CD1c-positive myeloid dendritic cell (primary cell): Measurements from ENCODE around the gene PCSK9.
A peak's percentile ranks its signal among the peaks of the same experiment; 100 is the strongest.
"Not testable (repeated sequence)": the region's sequence is repeated elsewhere in the genome, so short reads cannot be mapped to it uniquely, and the experiment has no call there.

Source experiments
- DNase-seq: peaks from one replicate; pipeline ENCODE4 v3.0.0-alpha.2; 2016; ENCODE audit errors: extremely low spot score

The PCSK9 gene

GRCh38 chr1:55010194-55010886 is 29.0 kb upstream of the PCSK9 start:
- DNase-seq, result no peak

DNA sequence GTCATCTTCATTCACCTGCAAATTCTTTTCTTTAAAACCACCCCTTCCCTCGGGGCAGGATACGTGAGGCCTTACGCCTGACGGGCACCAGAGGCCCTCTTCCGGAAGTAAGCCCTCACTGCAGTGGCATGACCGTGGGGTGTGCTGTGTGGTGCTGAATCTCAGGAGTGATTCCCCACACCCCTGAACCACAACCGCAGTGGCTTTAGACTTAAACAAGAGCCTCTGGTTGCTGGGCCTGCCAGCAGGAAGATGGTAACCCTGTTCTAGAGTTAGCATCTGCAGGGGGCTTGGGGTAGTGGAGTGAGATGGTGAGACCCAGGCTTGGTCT is 28.5 kb upstream of the PCSK9 start:
- no peak for DNase-seq

DNA sequence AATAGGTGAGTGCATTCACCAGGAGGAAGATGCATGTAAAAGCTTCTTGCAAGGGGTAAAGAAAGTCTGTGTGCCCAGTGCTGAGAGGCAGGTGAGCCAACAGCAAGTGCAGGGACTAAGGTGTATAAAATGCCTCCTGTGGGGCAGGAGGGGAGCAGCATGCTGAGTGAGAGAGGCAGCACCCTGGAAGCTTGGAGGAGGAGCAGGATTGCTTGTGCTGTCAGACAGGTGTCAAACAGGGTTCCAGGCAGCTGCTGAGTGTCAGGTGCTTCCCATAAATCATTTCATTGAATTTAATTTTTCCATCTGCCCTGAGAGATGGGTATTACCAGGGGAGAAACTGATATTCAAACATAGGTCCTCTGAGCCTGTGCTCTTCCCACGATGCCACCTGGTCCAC is 26.7 kb upstream of the PCSK9 start:
- DNase-seq, result no peak

DNA sequence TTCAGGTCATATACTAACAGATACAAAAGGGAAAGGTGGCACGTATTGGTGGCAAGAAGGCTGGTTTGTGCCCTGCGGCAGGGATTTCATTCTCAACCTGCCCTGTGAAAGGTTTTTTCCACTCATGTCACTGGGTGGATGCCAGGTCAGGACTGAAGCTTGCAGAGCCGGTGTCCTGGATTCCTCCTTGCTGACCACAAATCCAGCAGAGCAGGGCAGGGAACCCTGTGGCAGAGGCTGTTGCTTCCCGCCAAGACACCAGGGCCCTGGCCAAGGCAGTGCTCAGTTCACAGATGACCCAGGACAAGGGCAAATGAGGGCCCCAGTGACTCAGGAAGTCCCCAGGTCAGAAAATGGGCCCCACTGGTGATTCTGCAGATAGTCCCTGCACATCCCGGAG is 24.2 kb upstream of the PCSK9 start:
- no peak for DNase-seq

DNA sequence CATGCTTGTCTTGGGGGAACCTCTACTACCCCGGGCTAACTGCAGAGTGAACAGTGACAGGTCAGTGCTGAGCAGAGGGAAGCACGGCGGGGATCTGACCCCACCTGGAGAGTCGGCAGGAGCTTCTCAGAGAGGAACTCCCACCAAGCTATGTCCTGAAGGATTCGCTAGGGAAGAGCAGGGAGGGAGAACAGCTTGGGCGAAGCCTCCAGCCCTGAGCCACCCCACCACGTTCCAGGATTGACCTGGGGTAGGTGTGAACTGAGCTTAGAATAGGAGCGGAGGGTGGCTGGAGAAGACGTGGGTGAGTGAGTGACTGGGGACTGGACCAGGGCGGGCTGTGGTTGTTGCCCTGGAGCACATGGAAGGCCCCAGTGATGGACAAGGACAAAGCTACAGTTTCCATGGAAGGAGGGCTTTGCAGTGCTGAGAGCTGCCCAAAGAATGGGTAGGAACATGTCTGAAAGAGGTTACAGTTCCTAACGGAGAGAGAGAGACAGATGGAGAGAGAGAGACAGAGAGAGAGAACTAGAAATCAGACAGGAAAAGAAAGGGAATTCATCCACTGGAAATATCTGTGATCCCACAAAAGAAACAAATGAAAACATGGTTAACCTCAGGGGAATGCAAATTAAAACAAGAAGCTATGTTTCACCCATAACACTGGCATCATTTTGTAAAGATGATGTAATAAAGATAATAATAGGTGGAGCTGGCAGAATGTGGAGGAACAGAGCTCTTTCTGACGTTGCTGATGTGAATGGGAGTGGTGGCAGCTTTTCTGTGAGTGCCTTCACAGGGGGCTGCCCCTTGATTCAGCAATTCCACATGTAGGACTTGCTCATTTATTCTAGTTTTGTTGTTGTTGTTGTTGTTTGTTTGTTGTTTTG is 23.4 kb upstream of the PCSK9 start:
- DNase-seq, result no peak

- no peak for DNase-seq
Measured at GRCh38 chr1:55018395-55018794, 21.0 kb upstream of the PCSK9 start.

DNA sequence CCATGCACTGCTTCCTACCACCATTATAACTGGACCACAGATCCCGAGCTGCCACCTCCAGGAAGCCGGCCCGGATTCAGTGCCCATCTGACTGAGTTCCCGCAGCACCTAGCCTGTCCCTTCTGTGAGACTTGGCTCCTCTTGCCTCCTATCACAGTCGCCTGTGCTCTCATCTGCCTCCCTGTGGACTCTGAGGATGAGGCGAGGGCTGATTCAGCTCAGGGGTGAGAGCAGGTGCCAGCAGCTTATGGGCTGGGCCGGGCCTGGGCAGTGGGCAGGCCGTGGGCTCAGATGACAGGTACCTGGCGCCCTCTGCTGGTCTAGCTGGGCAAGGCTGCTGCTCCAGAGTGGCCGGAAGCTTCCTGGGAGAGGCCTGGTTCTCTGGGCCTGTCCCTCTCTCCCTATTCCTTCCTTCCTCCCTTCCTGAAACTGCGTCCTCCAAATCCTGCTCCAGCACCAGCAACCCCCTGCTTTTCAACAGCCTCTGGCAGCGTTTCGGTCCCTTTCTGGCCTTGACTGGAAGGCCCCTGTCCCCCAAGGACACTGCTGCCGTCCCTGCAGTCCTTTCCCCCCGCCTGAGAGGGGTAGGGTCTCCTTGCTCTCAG is 17.3 kb upstream of the PCSK9 start:
- DNase-seq, result peak; percentile 71

DNA sequence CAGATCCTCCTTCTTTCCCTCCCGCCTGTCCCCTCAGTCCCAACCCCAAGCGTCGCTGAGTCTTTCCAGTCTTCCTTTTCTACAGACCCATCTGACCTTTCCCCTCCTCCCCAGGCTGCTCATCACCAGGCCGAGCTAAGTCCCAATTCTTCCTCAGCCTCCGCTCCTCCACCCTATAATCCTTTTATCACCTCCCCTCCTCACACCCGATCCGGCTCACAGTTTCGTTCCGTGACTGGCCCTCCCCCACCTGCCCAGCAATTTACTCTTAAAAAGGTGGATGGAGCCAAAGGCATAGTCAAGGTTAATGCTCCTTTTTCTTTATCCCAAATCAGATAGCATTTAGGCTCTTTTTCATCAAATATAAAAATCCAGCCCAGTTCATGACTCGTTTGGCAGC is 15.2 kb upstream of the PCSK9 start:
- not testable (repeated sequence) for DNase-seq

GRCh38 chr1:55026682-55027081 is 12.7 kb upstream of the PCSK9 start:
- DNase-seq, result not testable (repeated sequence)

DNA sequence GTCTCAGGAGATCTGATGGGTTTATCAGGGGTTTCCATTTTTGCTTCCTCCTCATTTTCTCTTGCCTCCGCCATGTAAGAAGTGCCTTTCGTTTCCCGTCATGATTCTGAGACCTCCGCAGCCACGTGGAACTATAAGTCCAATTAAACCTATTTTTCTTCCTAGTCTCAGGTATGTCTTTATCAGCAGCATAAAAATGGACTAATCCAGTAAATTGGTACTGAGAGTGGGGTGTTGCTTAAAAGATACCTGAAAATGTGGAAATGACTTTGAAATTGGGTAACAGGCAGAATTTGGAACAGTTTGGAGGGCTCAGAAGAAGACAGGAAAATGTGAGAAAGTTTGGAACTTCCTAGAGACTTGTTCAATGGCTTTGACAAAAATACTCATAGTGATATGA is 8.2 kb upstream of the PCSK9 start:
- not testable (repeated sequence) for DNase-seq

GRCh38 chr1:55033265-55033614 is 6.1 kb upstream of the PCSK9 start:
- DNase-seq, result no peak

DNA sequence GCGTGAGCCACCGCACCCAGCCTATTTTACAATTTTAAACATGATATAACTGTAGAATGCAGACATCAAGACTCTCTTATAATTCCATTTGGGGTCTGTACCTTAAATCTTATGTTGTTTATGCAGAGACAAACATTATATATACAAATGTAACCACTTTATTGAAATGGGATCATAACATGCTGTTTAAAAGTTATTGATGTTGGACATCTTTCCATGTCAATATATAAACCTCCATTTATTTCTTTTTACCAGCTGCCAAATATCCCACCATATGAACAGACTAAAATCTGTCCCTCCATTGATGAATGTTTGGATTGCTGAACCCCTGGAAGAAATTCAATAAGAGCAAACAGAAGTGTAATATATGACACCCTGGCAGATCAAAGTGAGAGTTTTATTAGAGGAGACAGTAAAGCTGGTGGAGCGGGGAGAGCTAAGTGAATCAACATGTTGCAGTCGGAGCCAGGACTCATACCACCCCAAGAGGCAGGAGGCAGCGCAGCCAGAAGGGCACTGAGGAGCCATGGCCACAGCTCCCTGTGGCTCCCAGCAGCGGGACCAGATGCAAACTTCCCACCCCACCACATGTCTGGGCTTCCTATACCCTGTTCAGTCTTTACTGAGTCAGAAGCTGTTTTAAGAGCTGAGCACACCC is 4.7 kb upstream of the PCSK9 start:
- DNase-seq, result no peak

GRCh38 chr1:55035904-55036303 is 3.4 kb upstream of the PCSK9 start:
- peak; percentile 16 for DNase-seq

DNA sequence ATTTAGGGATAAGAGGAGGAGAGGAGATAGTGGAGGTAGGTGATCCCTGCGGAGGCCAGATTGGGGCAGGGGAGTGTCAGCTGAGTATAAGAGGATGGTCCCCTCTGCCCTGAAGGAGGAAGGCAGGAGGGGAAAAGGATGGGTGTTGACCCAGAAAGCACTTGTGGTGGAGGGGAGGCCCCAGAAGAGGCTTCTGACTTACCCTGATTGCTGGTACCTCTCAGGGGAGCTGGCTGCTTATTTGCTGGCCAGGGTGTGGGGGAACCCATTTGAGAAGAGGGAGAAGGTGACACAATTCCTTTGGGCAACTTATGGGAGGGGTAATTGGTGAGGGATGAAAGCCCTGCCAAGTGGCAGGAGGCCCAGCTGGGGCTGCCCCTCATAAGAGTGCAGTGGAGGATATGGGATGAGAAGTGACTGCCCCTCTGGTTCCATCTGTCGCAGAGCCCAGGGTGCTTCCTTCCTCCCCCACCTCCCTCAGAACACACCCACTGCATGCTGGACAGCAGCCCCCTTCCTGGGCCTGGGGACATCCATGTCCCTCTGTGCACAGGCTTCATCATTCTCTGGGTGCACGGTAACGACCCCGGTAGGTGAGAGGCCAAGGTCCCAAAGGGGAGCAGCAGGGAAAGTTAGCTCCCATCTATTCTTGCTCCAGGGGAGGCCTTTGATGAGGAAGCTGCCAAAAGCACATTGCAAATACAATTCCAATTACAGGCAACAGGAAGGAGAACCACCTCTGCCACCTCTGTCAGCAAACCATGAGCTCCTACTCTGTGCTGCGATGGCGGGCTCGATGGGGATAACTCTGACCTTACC is 1.4 kb upstream of the PCSK9 start:
- no peak for DNase-seq

- no peak for DNase-seq
Measured at GRCh38 chr1:55038552-55038838, 853 bp upstream of the PCSK9 start.

- DNase-seq, result no peak
Measured at GRCh38 chr1:55038974-55039341, 390 bp upstream of the PCSK9 start.

- DNase-seq, result no peak
Measured at GRCh38 chr1:55040083-55040932, 960 bp downstream of the PCSK9 start.

DNA sequence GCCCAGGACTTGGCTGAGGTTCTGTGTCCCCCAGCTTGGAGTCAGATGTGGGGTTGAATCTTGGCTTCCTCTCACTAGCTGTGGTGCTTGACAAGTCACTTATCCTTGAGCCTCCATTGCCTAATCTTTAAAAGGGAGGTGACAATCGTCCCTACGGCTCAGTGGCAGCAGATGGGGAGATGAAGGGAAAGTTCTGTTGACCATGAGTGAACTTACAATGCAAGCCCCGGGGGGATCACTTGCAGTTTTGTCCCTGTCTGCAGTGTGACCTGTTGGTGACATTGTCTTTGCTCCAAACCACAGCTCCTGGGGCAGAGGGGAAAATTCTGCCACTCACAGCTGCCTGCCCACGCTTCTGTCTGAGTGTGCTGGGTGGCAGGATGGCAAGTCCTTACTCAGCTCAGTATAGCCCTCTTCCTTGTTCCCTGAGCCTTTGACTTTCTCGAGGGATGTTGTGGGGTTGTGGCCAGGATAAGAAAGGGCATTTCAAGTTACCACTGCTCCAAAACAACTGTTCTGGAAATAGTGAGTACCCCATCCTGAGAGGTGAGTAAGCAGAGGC is 1.7 kb downstream of the PCSK9 start:
- DNase-seq, result no peak

DNA sequence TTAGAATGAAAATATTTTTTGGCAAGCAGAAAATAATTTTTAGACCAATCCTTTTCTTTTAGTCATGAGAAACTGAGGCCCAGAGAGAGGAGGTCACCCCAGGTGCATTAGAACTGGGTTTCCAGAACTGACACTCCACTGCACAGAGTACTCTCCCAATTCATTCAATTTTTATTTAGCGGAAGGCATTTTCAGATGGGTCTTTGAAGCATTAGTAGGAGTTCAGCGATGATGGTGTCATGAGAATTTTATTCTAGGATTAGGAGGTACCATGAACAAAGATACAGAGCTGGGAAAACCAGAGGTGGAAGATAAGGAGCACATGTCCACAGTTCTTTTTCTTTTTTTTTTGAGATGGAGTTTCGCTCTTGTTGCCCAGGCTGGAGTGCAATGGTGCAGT is 2.3 kb downstream of the PCSK9 start:
- DNase-seq, result no peak

DNA sequence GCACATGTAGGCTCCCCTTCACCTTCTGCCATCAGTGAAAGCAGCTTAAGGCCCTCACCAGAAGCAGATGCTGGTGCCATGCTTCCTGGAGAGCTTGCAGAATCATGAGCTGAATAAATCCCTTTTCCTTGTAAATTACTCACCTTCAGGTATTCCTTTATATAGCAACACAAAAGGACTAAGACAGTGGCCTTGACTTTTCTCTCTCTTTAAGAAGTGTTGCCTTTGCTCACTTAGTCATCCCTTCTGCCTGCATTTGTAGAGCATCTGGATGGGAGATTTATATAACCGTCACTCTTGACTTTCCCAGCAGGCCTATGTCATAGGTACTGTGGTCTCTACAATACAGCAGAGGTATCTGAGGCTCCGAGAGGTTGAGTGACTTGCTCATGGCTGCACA is 3.7 kb downstream of the PCSK9 start:
- no peak for DNase-seq

DNA sequence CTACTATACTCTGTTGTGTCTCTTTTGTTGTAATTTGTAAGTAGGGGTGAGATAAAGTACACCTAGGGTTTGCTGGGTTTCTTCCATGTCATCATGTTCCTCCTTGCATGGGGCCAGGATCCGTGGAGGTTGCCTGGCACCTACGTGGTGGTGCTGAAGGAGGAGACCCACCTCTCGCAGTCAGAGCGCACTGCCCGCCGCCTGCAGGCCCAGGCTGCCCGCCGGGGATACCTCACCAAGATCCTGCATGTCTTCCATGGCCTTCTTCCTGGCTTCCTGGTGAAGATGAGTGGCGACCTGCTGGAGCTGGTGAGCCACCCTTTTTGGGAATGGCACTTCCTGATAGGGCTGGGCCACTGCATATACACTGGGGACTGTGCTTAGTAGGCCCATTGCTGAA is 4.4 kb downstream of the PCSK9 start:
- no peak for DNase-seq
